DMS53 (cell line): ENCODE data around the gene PAX8.

Experiments used
- DNase-seq: peaks from one replicate; lab custom pipeline; 2025; lab: John Stamatoyannopoulos, UW

PAX8 gene

GRCh38 chr2:113236367-113237159, 42.2 kb downstream of the PAX8 start:
- DNase-seq, result no peak

GRCh38 chr2:113235347-113236226, 43.1 kb downstream of the PAX8 start:
- peak; percentile 81 for DNase-seq

- DNase-seq, result no peak
Measured at GRCh38 chr2:113234721-113235346, 43.9 kb downstream of the PAX8 start.

GRCh38 chr2:113233593-113234550, 44.8 kb downstream of the PAX8 start:
- peak; percentile 70 for DNase-seq

GRCh38 chr2:113232740-113233139, 46.0 kb downstream of the PAX8 start:
- no peak for DNase-seq

GRCh38 chr2:113232123-113232522, 46.6 kb downstream of the PAX8 start:
- no peak for DNase-seq

GRCh38 chr2:113231064-113231463, 47.7 kb downstream of the PAX8 start:
- no peak for DNase-seq

GRCh38 chr2:113230531-113230930, 48.2 kb downstream of the PAX8 start:
- no peak for DNase-seq

GRCh38 chr2:113229795-113230194, 48.9 kb downstream of the PAX8 start:
- DNase-seq, result no peak

- no peak for DNase-seq
Measured at GRCh38 chr2:113228991-113229716, 49.6 kb downstream of the PAX8 start.

GRCh38 chr2:113228351-113228750, 50.4 kb downstream of the PAX8 start:
- DNase-seq, result no peak

GRCh38 chr2:113227698-113228097, 51.0 kb downstream of the PAX8 start:
- DNase-seq, result no peak

- DNase-seq, result no peak
Measured at GRCh38 chr2:113227290-113227689, 51.4 kb downstream of the PAX8 start.

GRCh38 chr2:113226462-113226861, 52.3 kb downstream of the PAX8 start:
- DNase-seq, result no peak

- peak; percentile 88 for DNase-seq
Measured at GRCh38 chr2:113225263-113226259, 53.2 kb downstream of the PAX8 start.

- DNase-seq, result no peak
Measured at GRCh38 chr2:113224647-113225236, 54.0 kb downstream of the PAX8 start.

- no peak for DNase-seq
Measured at GRCh38 chr2:113223813-113224212, 54.9 kb downstream of the PAX8 start.

GRCh38 chr2:113221846-113222245, 56.9 kb downstream of the PAX8 start:
- DNase-seq, result no peak
